Ishikawa (cell line): ENCODE results near the gene RBP7.

Source experiments
- CEBPB ChIP-seq: IDR thresholded peaks from 2 replicates; pipeline ENCODE4 v1.6.1; 2012
- CREB1 ChIP-seq: IDR thresholded peaks from 2 replicates; pipeline ENCODE4 v1.6.1; 2012; ENCODE audit warnings: low read depth
- EGR1 ChIP-seq: IDR thresholded peaks from 2 replicates; pipeline ENCODE4 v1.6.1; 2012
- EP300 ChIP-seq: IDR thresholded peaks from 2 replicates; pipeline ENCODE4 v1.6.1; 2012; ENCODE audit warnings: borderline replicate concordance
- FOXM1 ChIP-seq: IDR thresholded peaks from 2 replicates; pipeline ENCODE4 v1.6.1; 2012; ENCODE audit warnings: low read depth, borderline replicate concordance
- NFIC ChIP-seq: IDR thresholded peaks from 2 replicates; pipeline ENCODE4 v1.6.1; 2012
- RAD21 ChIP-seq: IDR thresholded peaks from 2 replicates; pipeline ENCODE4 v1.6.1; 2012; ENCODE audit warnings: low read depth
- TAF1 ChIP-seq: IDR thresholded peaks from 2 replicates; pipeline ENCODE4 v1.6.1; 2012; ENCODE audit warnings: low read depth, mild to moderate bottlenecking
- TCF12 ChIP-seq: IDR thresholded peaks from 2 replicates; pipeline ENCODE4 v1.6.1; 2012; ENCODE audit warnings: low read depth
- TEAD4 ChIP-seq: IDR thresholded peaks from 2 replicates; pipeline ENCODE4 v1.6.1; 2012
- YY1 ChIP-seq: IDR thresholded peaks from 2 replicates; pipeline ENCODE4 v1.6.1; 2012; ENCODE audit warnings: low read depth
- ZBTB7A ChIP-seq: IDR thresholded peaks from 2 replicates; pipeline ENCODE4 v1.6.1; 2012; ENCODE audit warnings: low read depth
- TF ChIP-seq, protein P1 (sequence below): IDR thresholded peaks from 2 replicates; pipeline ENCODE4 v1.6.1; 2012
- TF ChIP-seq, protein P2 (sequence below): IDR thresholded peaks from 2 replicates; pipeline ENCODE4 v1.6.1; 2012; ENCODE audit warnings: low read depth, mild to moderate bottlenecking
- TF ChIP-seq, protein P3 (sequence below): IDR thresholded peaks from 2 replicates; pipeline ENCODE4 v1.6.1; 2012

The RBP7 gene

DNA sequence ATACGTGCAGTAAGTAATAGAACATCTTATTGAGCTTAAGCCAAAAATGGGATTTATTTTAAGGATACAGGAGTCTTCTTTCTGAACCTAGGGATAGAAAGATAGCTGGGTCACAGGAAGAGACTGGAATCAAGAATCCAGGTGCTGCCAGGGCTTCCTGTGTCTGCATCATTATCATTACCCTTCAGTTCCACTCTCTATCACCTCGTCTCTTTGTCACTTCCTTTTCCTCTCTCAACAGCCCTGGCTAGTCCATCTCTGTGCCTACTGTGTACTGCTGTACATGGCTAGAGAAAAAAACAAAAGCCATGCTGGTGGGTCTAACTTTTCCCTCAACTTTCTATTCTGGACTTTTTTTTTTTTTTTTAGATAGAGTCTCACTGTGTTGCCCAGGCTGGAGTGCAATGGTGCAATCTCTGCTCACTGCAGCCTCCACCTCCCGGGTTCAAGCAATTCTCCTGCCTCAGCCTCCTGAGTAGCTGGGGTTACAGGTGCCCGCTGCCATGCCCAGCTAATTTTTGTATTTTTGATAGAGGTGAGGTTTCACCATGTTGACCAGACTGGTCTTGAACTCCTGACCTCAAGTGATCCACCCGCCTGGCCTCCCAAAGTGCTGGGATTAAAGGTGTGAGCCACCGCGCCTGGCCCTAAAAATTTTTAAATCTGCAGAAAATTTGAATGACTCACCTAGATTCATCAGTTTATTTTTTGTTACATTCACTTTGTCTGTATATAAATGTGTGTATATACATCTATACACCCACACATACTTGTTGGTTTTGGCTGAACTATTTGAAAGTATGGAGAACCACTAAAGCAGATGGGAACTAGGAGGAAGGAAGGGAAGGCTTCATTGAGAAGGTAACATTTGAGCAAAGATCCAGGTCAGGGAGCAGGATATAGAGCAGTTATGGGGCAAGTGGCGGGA lies 67.7 kb downstream of the RBP7 start:
- no peak for TF ChIP-seq TAF1
- TF ChIP-seq ZBTB7A = no peak
- no peak for TF ChIP-seq CEBPB
- no peak for TF ChIP-seq EGR1
- no peak for TF ChIP-seq TCF12
- TF ChIP-seq, protein P1, sequence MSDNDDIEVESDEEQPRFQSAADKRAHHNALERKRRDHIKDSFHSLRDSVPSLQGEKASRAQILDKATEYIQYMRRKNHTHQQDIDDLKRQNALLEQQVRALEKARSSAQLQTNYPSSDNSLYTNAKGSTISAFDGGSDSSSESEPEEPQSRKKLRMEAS = no peak
- no peak for TF ChIP-seq EP300
- no peak for TF ChIP-seq RAD21
- TF ChIP-seq FOXM1 = no peak
- TF ChIP-seq CREB1 = no peak
- TF ChIP-seq, protein P2, sequence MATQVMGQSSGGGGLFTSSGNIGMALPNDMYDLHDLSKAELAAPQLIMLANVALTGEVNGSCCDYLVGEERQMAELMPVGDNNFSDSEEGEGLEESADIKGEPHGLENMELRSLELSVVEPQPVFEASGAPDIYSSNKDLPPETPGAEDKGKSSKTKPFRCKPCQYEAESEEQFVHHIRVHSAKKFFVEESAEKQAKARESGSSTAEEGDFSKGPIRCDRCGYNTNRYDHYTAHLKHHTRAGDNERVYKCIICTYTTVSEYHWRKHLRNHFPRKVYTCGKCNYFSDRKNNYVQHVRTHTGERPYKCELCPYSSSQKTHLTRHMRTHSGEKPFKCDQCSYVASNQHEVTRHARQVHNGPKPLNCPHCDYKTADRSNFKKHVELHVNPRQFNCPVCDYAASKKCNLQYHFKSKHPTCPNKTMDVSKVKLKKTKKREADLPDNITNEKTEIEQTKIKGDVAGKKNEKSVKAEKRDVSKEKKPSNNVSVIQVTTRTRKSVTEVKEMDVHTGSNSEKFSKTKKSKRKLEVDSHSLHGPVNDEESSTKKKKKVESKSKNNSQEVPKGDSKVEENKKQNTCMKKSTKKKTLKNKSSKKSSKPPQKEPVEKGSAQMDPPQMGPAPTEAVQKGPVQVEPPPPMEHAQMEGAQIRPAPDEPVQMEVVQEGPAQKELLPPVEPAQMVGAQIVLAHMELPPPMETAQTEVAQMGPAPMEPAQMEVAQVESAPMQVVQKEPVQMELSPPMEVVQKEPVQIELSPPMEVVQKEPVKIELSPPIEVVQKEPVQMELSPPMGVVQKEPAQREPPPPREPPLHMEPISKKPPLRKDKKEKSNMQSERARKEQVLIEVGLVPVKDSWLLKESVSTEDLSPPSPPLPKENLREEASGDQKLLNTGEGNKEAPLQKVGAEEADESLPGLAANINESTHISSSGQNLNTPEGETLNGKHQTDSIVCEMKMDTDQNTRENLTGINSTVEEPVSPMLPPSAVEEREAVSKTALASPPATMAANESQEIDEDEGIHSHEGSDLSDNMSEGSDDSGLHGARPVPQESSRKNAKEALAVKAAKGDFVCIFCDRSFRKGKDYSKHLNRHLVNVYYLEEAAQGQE = no peak
- no peak for TF ChIP-seq YY1
- TF ChIP-seq TEAD4 = no peak
- no peak for TF ChIP-seq NFIC
- TF ChIP-seq, protein P3, sequence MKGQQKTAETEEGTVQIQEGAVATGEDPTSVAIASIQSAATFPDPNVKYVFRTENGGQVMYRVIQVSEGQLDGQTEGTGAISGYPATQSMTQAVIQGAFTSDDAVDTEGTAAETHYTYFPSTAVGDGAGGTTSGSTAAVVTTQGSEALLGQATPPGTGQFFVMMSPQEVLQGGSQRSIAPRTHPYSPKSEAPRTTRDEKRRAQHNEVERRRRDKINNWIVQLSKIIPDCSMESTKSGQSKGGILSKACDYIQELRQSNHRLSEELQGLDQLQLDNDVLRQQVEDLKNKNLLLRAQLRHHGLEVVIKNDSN = no peak

DNA sequence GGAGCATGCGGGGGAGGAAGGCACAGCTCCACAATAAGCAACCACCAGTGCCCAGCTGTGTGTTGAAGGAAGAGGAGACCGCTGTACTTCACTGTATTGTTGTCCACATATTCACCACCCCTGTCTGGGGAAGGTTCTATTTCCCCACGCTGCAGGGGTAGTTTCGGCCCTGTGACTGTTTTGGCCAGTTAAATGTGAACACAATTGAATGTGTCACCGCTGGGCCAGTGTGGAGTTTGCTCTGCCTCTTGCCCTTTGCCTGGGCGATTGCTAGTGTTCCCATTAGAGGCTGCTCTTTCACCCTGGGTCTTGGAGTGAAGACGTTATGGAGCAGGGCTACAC lies 68.3 kb downstream of the RBP7 start:
- TF ChIP-seq YY1 (no peak), ZBTB7A (no peak), TCF12 (no peak), TEAD4 (no peak), RAD21 (no peak), EGR1 (no peak), CEBPB (no peak), CREB1 (no peak), FOXM1 (no peak), EP300 (no peak), NFIC (no peak), TAF1 (no peak)
- TF ChIP-seq, protein P3 = no peak
- TF ChIP-seq, protein P1 = no peak
- TF ChIP-seq, protein P2 = no peak
